ENCODE measurements around the gene SLC25A45. TPM values are rescaled to one million over a fixed set of nuclear protein-coding genes. Genes with fewer than 3 reads are reported as not detected.

SLC25A45 gene
- polyA plus RNA-seq, 1 donor (not counting 4 experiments of a cell fraction or from before 2014, with no cell fraction given) = 0.20 TPM

GRCh38 chr11:65427691-65428577, 45.5 kb upstream of the SLC25A45 start:
- dilution Hi-C loops (cut with MboI; ENCODE audit: extremely low pct_ligation_motif_present, low sequenced_read_pairs) = no loop called here
- Histone ChIP-seq H3K79me2 (ENCODE audit: control insufficient read depth, insufficient read depth, low read length) (peaks cover 63% of the 10 kb centered on the region), H3K9me3 (ENCODE audit: control insufficient read depth, low read depth, low read length) (no peaks in the 10 kb centered on the region), H3K9me1 (ENCODE audit: control insufficient read depth, extremely low read depth, insufficient read depth, low read length) (no peaks in the 10 kb centered on the region), H3K4me2 (ENCODE audit: control insufficient read depth, extremely low read depth, insufficient read depth, low read depth, low read length) (peak overlapping the region; percentile 96), H3K36me3 (ENCODE audit: control insufficient read depth in 2 of 2, extremely low read depth in 1 of 2, insufficient read depth in 2 of 2, low read length in 2 of 2) (peaks cover 0 to 28% of the 10 kb centered on the region in 2 experiments), H3K27ac (ENCODE audit: control insufficient read depth, insufficient read depth, low read length) (peak overlapping the region; percentile 99), H2AFZ (ENCODE audit: control insufficient read depth, low read length) (no peak overlapping the region), H3K4me1 (ENCODE audit: control insufficient read depth, extremely low read depth, insufficient read depth, low read length) (peaks cover 42% of the 10 kb centered on the region), H4K20me1 (ENCODE audit: control insufficient read depth, extremely low read depth, insufficient read depth, low read length) (peaks cover 60% of the 10 kb centered on the region), H3K4me3 (ENCODE audit: control insufficient read depth in 2 of 3, extremely low read depth in 1 of 3, insufficient read depth in 2 of 3, low read depth in 1 of 3, low read length in 3 of 3) (peak overlapping the region in 1 of 3 experiments; percentile 97), H3K27me3 (ENCODE audit: control insufficient read depth, extremely low read depth, insufficient read depth, low read length) (no peaks in the 10 kb centered on the region), H3K9ac (ENCODE audit: control insufficient read depth, extremely low read depth, insufficient read depth, low read length) (peak overlapping the region; percentile 100)
- no peak for DNase-seq (ENCODE audit: low read depth, low spot score)
- no peak for FAIRE-seq
- TF ChIP-seq, protein P1, sequence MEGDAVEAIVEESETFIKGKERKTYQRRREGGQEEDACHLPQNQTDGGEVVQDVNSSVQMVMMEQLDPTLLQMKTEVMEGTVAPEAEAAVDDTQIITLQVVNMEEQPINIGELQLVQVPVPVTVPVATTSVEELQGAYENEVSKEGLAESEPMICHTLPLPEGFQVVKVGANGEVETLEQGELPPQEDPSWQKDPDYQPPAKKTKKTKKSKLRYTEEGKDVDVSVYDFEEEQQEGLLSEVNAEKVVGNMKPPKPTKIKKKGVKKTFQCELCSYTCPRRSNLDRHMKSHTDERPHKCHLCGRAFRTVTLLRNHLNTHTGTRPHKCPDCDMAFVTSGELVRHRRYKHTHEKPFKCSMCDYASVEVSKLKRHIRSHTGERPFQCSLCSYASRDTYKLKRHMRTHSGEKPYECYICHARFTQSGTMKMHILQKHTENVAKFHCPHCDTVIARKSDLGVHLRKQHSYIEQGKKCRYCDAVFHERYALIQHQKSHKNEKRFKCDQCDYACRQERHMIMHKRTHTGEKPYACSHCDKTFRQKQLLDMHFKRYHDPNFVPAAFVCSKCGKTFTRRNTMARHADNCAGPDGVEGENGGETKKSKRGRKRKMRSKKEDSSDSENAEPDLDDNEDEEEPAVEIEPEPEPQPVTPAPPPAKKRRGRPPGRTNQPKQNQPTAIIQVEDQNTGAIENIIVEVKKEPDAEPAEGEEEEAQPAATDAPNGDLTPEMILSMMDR (optimal IDR thresholded peaks at IDR 0.05 in 1 of 3, IDR thresholded peaks at IDR 0.05 in 1 of 3, conservative IDR thresholded peaks at IDR 0.05 in 1 of 3; ENCODE audit: extremely low read depth in 1 of 3, insufficient read depth in 2 of 3, low read length in 3 of 3) = no peak
- no peak for TF ChIP-seq EZH2 (IDR thresholded peaks at IDR 0.05; ENCODE audit: low read length)

DNA sequence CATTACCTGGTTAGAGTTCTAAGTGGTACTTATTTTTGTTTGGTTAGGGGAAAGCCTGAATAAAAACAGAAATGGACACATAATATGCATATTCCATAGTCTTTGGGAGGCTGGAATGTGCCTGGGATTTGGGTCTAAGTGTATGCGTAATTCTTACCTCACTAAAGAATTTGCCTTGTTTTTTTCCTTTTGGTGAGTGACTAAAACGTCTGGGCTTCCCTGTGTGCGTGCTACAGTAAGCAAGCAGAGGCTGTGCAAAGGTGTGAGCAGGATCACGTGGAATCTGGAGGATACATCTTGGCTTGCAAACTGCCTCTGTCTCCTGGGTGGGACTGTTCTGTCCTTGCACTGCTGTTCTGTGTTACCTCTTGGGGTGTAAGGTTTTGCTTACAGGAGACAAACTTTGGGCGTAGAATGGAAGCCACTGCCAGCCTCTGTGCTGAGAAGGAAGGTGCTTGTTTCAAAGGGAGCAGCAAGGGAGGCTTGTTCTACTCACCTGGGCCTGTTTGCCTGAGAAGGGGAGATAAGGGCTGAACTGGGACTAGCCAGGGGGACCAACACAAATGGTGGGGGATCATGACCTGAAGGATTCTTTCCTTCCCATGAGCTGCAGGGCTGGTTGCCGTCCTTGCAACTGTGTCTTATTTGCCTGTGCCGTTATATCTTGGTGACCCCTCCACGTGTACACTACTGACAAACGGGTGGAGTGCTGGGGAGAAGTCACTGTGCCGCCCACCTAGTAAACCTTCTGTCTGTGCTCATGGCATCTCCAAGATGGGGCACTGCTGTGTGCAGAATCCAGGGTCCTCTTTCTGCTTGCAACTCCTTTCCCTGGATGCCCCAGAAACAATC, 44.6 kb upstream of the SLC25A45 start:
- no peaks in the 10 kb centered on the region for H3K9me1 ChIP-seq (ENCODE audit: control insufficient read depth, extremely low read depth, insufficient read depth, low read length)
- peaks cover 0 to 28% of the 10 kb centered on the region in 2 experiments for H3K36me3 ChIP-seq (ENCODE audit: control insufficient read depth in 2 of 2, extremely low read depth in 1 of 2, insufficient read depth in 2 of 2, low read length in 2 of 2)
- no peaks in the 10 kb centered on the region for H3K9me3 ChIP-seq (ENCODE audit: control insufficient read depth, low read depth, low read length)
- peak overlapping the region; percentile 1 to 97 (median 93) for H3K4me3 ChIP-seq (ENCODE audit: control insufficient read depth in 2 of 3, extremely low read depth in 1 of 3, insufficient read depth in 2 of 3, low read depth in 1 of 3, low read length in 3 of 3)
- H3K27ac ChIP-seq (ENCODE audit: control insufficient read depth, insufficient read depth, low read length) = peak overlapping the region; percentile 99
- peak overlapping the region; percentile 96 for H3K4me2 ChIP-seq (ENCODE audit: control insufficient read depth, extremely low read depth, insufficient read depth, low read depth, low read length)
- peaks cover 69% of the 10 kb centered on the region for H3K79me2 ChIP-seq (ENCODE audit: control insufficient read depth, insufficient read depth, low read length)
- H4K20me1 ChIP-seq (ENCODE audit: control insufficient read depth, extremely low read depth, insufficient read depth, low read length) = peaks cover 63% of the 10 kb centered on the region
- H3K9ac ChIP-seq (ENCODE audit: control insufficient read depth, extremely low read depth, insufficient read depth, low read length) = peak overlapping the region; percentile 100
- H2AFZ ChIP-seq (ENCODE audit: control insufficient read depth, low read length) = no peak overlapping the region
- FAIRE-seq (no peak), DNase-seq (ENCODE audit: low read depth, low spot score) (no peak)
- TF ChIP-seq, protein P1 (optimal IDR thresholded peaks at IDR 0.05 in 1 of 3, IDR thresholded peaks at IDR 0.05 in 1 of 3, conservative IDR thresholded peaks at IDR 0.05 in 1 of 3; ENCODE audit: extremely low read depth in 1 of 3, insufficient read depth in 2 of 3, low read length in 3 of 3) = no peak
- no peak for TF ChIP-seq EZH2 (IDR thresholded peaks at IDR 0.05; ENCODE audit: low read length)
- no peaks in the 10 kb centered on the region for H3K27me3 ChIP-seq (ENCODE audit: control insufficient read depth, extremely low read depth, insufficient read depth, low read length)
- dilution Hi-C loops (cut with MboI; ENCODE audit: extremely low pct_ligation_motif_present, low sequenced_read_pairs) = no loop called here
- H3K4me1 ChIP-seq (ENCODE audit: control insufficient read depth, extremely low read depth, insufficient read depth, low read length) = peaks cover 42% of the 10 kb centered on the region

All from keratinocyte (primary cell).